ENCODE data around the gene LHFPL6. TPM values are rescaled to one million over a fixed set of nuclear protein-coding genes. Genes with fewer than 3 reads are reported as not detected.

The LHFPL6 gene
- total and polyA plus RNA-seq, 10 of the 15 experiments (the other 5 are each of a cell fraction or from before 2014, with no cell fraction given) = 0.11 to 4.6 (median 0.41) TPM

DNA sequence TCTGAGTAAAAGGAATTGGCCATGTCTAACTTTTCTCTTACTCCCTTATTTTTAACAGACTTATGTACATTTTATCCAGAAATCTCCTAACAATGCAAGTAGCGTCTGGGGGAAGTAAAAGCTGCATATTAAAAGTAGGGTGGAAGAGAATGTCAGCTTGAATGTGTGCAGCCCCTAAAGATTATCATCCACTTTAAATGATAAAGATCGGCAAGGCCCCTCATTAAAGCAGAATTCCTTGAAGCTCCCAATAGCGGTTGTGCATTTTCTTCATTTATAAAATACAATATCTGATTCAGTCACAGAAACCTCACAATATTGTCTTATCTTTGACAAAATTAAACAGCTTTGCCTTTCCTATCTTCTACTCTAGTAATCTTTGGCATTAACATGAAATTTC, 184.6 kb downstream of the LHFPL6 start:
- H3K4me1 ChIP-seq (ENCODE audit: control insufficient read depth, insufficient read depth, low read length) = peaks cover 4% of the 10 kb centered on the region; the same call in 1 of the 2 replicates
- in situ Hi-C loops (cut with MboI) = no loop called here
- TF ChIP-seq, protein P1, sequence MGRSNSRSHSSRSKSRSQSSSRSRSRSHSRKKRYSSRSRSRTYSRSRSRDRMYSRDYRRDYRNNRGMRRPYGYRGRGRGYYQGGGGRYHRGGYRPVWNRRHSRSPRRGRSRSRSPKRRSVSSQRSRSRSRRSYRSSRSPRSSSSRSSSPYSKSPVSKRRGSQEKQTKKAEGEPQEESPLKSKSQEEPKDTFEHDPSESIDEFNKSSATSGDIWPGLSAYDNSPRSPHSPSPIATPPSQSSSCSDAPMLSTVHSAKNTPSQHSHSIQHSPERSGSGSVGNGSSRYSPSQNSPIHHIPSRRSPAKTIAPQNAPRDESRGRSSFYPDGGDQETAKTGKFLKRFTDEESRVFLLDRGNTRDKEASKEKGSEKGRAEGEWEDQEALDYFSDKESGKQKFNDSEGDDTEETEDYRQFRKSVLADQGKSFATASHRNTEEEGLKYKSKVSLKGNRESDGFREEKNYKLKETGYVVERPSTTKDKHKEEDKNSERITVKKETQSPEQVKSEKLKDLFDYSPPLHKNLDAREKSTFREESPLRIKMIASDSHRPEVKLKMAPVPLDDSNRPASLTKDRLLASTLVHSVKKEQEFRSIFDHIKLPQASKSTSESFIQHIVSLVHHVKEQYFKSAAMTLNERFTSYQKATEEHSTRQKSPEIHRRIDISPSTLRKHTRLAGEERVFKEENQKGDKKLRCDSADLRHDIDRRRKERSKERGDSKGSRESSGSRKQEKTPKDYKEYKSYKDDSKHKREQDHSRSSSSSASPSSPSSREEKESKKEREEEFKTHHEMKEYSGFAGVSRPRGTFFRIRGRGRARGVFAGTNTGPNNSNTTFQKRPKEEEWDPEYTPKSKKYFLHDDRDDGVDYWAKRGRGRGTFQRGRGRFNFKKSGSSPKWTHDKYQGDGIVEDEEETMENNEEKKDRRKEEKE (IDR thresholded peaks at IDR 0.05) = no peak
- TF ChIP-seq RBBP5 (conservative IDR thresholded peaks at IDR 0.05) (no peak), TCF12 (IDR thresholded peaks at IDR 0.05; ENCODE audit: low read depth, low read length) (no peak), RCOR1 (conservative IDR thresholded peaks at IDR 0.05; ENCODE audit: low read depth, low read length) (no peak), PAX5 (IDR thresholded peaks at IDR 0.05; ENCODE audit: borderline replicate concordance, low read depth, low read length) (no peak), RAD51 (IDR thresholded peaks at IDR 0.05) (no peak)
- H3K4me2 ChIP-seq (ENCODE audit: control insufficient read depth, insufficient read depth) = no peak overlapping the region
- WGBS (ENCODE audit: insufficient coverage, insufficient replicate concordance, low lambda C conversion rate, missing lambda C conversion rate) = 77% methylated on average over 3 of the region's 3 CpGs
- H3K9me3 ChIP-seq (replicated peaks; ENCODE audit: control insufficient read depth, insufficient read depth, low read length) = no peaks in the 10 kb centered on the region
- intact Hi-C loops (cut with micrococcal nuclease; ENCODE audit: unreplicated experiment) = loop anchor here (5.0 kb wide), 1 partner anchor 184 kb away; the partner anchor contains the start of gene LHFPL6
- H3K36me3 ChIP-seq (ENCODE audit: control insufficient read depth in 2 of 2, insufficient read depth in 2 of 2, low read length in 1 of 2) = no peaks in the 10 kb centered on the region
- DNase-seq (ENCODE audit: low read depth, low spot score) = no peak
- no peak for FAIRE-seq
- SMC1A ChIA-PET (ENCODE audit: uncharacterized antibody, unreplicated experiment) = interaction anchor here (0.9 to 1.7 kb wide), 5 partner anchors 14 to 264 kb away, joined by 3 to 6 read pairs (median 3); no protein-coding TSS in a partner anchor
- no peak overlapping the region for H3K27ac ChIP-seq (ENCODE audit: control insufficient read depth, insufficient read depth)
- H2AFZ ChIP-seq (ENCODE audit: control insufficient read depth, low read depth, low read length) = no peak overlapping the region
- RAD21 ChIA-PET (ENCODE audit: unreplicated experiment) = interaction anchor here (0.8 to 3.8 kb wide), 5 partner anchors 23 to 194 kb away, joined by 3 to 25 read pairs (median 6); partner anchors contain the start of gene LHFPL6
- no peak overlapping the region for H3K4me3 ChIP-seq
- H3K27me3 ChIP-seq (replicated peaks in 1 of 2; ENCODE audit: control insufficient read depth in 2 of 2, insufficient read depth in 2 of 2, low read length in 1 of 2) = no peaks in the 10 kb centered on the region
- H3K79me2 ChIP-seq (ENCODE audit: control insufficient read depth, insufficient read depth, low read length) = no peaks in the 10 kb centered on the region
- no peak for ATAC-seq
- BruUV-seq (replicated peaks) = no TSS peak
- CTCF ChIA-PET = interaction anchor here (0.9 to 6.4 kb wide), 5 partner anchors 33 to 198 kb away, joined by 3 to 88 read pairs (median 4); no protein-coding TSS in a partner anchor
- POLR2A ChIA-PET = no interaction called here
- no peak overlapping the region for H3K9ac ChIP-seq (ENCODE audit: control insufficient read depth, insufficient read depth, low read length)
- H4K20me1 ChIP-seq (ENCODE audit: control insufficient read depth, insufficient read depth) = no peaks in the 10 kb centered on the region
